Bronchial epithelial cell (primary cell): ENCODE results near the gene KAZN. TPM values are rescaled to one million over a fixed set of nuclear protein-coding genes. Genes with fewer than 3 reads are reported as not detected.

Experiments used
- DNase-seq: peaks from one replicate; pipeline ENCODE4 v3.0.0-alpha.2; 2010; ENCODE audit warnings: low read depth
- FAIRE-seq: peaks from 2 replicates; lab custom pipeline; 2011; peaks lifted over from hg19 to GRCh38; lab: Jason Lieb, UNC
- H3K27me3 ChIP-seq: 2 replicates; pipeline ENCODE4 v1.5.1; 2011; ENCODE audit warnings: low read length; ENCODE audit not compliant: control insufficient read depth, insufficient read depth
- H3K36me3 ChIP-seq: 2 replicates; pipeline ENCODE4 v1.5.1; 2011; ENCODE audit warnings: low read length; ENCODE audit not compliant: control insufficient read depth, insufficient read depth
- H3K4me3 ChIP-seq: 2 replicates; pipeline ENCODE4 v1.5.1; 2011; ENCODE audit warnings: mild to moderate bottlenecking, low read depth, low read length, control low read depth
- total RNA-seq: library from RNA; depleted of rRNA; stranded (reverse); fragments of >200 nt; gene quantifications from 2 replicates; pipeline ENCODE4 v1.2.1, GENCODE V29; 2014
- TF ChIP-seq, protein P1 (sequence below): IDR thresholded peaks from 2 replicates; pipeline ENCODE4 v1.5.1; 2011; ENCODE audit warnings: mild to moderate bottlenecking, moderate library complexity, low read length, control low read depth, inconsistent platforms; ENCODE audit not compliant: insufficient read depth, severe bottlenecking

KAZN gene
- total RNA-seq, 1 donor from 2014 or later = 4.7 TPM

- Histone ChIP-seq H3K36me3 (no peaks in the 10 kb centered on the region), H3K27me3 (no peaks in the 10 kb centered on the region), H3K4me3 (no peak overlapping the region)
- TF ChIP-seq, protein P1, sequence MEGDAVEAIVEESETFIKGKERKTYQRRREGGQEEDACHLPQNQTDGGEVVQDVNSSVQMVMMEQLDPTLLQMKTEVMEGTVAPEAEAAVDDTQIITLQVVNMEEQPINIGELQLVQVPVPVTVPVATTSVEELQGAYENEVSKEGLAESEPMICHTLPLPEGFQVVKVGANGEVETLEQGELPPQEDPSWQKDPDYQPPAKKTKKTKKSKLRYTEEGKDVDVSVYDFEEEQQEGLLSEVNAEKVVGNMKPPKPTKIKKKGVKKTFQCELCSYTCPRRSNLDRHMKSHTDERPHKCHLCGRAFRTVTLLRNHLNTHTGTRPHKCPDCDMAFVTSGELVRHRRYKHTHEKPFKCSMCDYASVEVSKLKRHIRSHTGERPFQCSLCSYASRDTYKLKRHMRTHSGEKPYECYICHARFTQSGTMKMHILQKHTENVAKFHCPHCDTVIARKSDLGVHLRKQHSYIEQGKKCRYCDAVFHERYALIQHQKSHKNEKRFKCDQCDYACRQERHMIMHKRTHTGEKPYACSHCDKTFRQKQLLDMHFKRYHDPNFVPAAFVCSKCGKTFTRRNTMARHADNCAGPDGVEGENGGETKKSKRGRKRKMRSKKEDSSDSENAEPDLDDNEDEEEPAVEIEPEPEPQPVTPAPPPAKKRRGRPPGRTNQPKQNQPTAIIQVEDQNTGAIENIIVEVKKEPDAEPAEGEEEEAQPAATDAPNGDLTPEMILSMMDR = peak; percentile 70
- FAIRE-seq (no peak), DNase-seq (no peak)
Observed at GRCh38 chr1:14778898-14779865, 180.7 kb downstream of the KAZN start.

GRCh38 chr1:14780271-14780670 is 181.8 kb downstream of the KAZN start:
- no peak overlapping the region for H3K4me3 ChIP-seq
- no peak for FAIRE-seq
- DNase-seq = no peak
- TF ChIP-seq, protein P1 = no peak
- H3K27me3 ChIP-seq = no peaks in the 10 kb centered on the region
- H3K36me3 ChIP-seq = no peaks in the 10 kb centered on the region

DNA sequence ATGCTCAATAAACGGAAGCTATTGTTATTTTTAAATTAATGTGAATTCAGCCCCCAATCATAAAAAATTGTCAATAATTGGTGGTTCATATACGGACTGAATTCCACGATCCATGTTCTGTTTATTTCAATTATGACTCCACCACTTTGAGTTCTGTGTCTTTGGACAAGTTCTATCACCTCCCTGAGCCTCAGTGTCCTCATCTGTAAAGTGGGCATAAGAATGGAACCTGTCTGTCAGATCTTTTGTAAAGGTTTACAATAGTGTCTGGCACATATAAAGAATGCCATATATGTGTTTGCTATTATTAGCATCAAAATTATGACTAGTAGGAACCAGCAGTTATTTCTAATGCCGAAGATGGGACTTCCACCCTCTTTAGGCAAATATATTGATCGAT is 183.3 kb downstream of the KAZN start:
- FAIRE-seq (no peak), DNase-seq (no peak)
- Histone ChIP-seq H3K4me3 (no peak overlapping the region), H3K27me3 (no peaks in the 10 kb centered on the region), H3K36me3 (no peaks in the 10 kb centered on the region)
- TF ChIP-seq, protein P1 = no peak

DNA sequence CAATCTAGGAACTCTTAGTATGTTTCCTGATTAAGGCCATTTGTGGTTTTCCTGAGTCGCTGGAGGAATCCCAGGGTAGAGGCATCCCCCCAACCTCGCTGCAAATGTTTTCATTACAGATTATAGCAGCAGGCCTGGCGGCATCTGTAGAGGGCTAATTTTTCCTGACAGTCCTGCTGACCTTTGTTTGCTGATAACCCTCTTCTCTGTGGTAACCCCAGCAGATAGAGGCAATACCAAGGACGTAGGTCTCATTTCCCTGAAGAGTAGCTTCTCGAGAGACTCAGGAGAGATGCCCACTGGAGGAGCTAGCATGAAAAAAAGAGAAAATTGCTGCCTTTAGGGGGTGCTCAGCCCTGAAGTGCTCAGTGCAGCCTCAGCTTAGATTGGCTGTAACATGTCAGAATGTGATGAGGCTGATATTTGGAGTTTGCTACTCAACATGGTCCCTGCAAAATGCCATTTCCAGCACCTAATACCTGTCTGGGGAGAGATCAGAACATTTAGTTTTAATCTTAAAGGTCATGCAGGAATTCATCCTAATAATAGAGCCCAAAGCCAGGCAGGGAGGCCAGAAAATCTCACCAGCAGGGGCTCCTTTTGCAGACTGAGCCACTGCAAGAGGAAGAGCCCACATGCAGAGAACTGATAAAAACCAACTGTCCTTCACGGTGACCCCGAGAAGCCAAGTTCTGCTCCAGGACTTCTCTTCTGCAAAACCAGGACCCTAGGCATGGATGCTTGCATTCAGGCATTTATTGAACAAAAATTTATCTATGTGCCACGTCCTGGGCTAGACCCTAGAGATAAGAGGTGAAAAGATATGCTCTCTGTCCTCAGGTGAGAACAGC is 184.5 kb downstream of the KAZN start:
- FAIRE-seq (no peak), DNase-seq (no peak)
- TF ChIP-seq, protein P1 = no peak

DNA sequence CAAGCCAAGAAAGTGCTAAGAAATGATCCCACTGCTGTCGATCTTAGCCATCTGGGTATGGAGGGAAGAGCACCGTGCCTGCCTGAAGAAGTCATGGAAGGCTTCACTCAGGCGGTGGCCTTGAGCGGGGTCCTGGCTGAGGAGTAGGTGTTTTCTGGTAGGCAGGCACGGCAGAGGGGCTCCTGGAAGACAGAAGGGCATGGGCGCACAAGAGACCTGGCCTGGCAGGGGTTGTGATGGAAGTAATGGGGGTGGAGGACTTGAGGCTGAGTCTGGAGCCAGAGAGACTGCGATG is 185.1 kb downstream of the KAZN start:
- DNase-seq (no peak), FAIRE-seq (no peak)
- no peaks in the 10 kb centered on the region for H3K36me3 ChIP-seq
- H3K4me3 ChIP-seq = no peak overlapping the region
- TF ChIP-seq, protein P1 = no peak
- no peaks in the 10 kb centered on the region for H3K27me3 ChIP-seq

More for the DNA sequence above, 184.5 kb downstream of the KAZN start:
- Histone ChIP-seq H3K27me3 (no peaks in the 10 kb centered on the region), H3K4me3 (no peak overlapping the region), H3K36me3 (no peaks in the 10 kb centered on the region)
